HepG2 (cell line): ENCODE results near the gene COL4A2. TPM values are rescaled to one million over a fixed set of nuclear protein-coding genes. Genes with fewer than 3 reads are reported as not detected.

ENCODE experiments used
- ATAC-seq: fragments of 200-7000 bp; cut with Tn5 transposase; 3 replicates; pipeline ENCODE4 v1.9.1; 2020; ENCODE audit warnings: mild to moderate bottlenecking, moderate library complexity
- BruUV-seq: library from RNA; stranded (reverse); fragments of 400-500 nt; replicated peaks from 2 replicates; lab custom pipeline; 2021; lab: Mats Ljungman, UMichigan
- CTCF ChIA-PET: fragments of 300-600 bp; formaldehyde crosslinking; extraction: SDS; loops from one replicate; lab custom pipeline; 2021; ENCODE audit warnings: low total read pairs, inconsistent platforms, low intra/inter-chr PET ratio; lab: Yijun Ruan, JAX
- POLR2A ChIA-PET: fragments of 350-600 bp; sonication (Branson Sonifier 250); formaldehyde crosslinking; loops from one replicate; lab custom pipeline; 2020; ENCODE audit warnings: antibody characterized with exemption, inconsistent platforms; lab: Yijun Ruan, JAX
- DNase-seq: peaks from one replicate; pipeline ENCODE4 v3.0.0-alpha.2; 2015; ENCODE audit warnings: low spot score
- FAIRE-seq: peaks from 3 replicates; lab custom pipeline; 2011; peaks lifted over from hg19 to GRCh38; lab: Jason Lieb, UNC
- H2AFZ ChIP-seq: one replicate; pipeline ENCODE4 v1.6.1; 2011; ENCODE audit warnings: low read length, inconsistent platforms
- H3K27ac ChIP-seq: fragments of 300-600 bp; 3 replicates; pipeline ENCODE4 v1.8.0; 2011; ENCODE audit warnings: mixed run types, mild to moderate bottlenecking, mixed read lengths, low read length, inconsistent platforms; ENCODE audit not compliant: insufficient read depth; ENCODE audit errors: extremely low read length
- H3K27me3 ChIP-seq, 2 experiments: fragments of 200-600 bp in 1 of 2; 2 replicates in 1 of 2; 3 replicates in 1 of 2; pipeline versions ENCODE4 v1.6.0 to v1.8.0; 2011; ENCODE audit warnings: low read length in 2 of 2, mild to moderate bottlenecking in 2 of 2, moderate library complexity in 2 of 2, inconsistent platforms in 1 of 2; ENCODE audit not compliant: insufficient read depth in 2 of 2, control insufficient read depth in 1 of 2
- H3K36me3 ChIP-seq, 2 experiments: fragments of 200-600 bp in 1 of 2; replicated peaks in 1 of 2; 2 replicates in 1 of 2; 3 replicates in 1 of 2; pipeline versions ENCODE4 v1.5.1 to v1.8.0; 2011; ENCODE audit warnings: low read length in 2 of 2, inconsistent platforms in 1 of 2; ENCODE audit not compliant: insufficient read depth in 2 of 2, control insufficient read depth in 1 of 2
- H3K4me1 ChIP-seq: 2 replicates; pipeline ENCODE4 v1.5.1; 2012; ENCODE audit warnings: low read length, inconsistent platforms; ENCODE audit not compliant: insufficient read depth
- H3K4me2 ChIP-seq: 2 replicates; pipeline ENCODE4 v1.6.0; 2011; ENCODE audit warnings: low read depth, low read length, inconsistent platforms
- H3K4me3 ChIP-seq, 3 experiments: fragments of 200-600 bp in 1 of 3; sonication (generic), shearing (Covaris generic) in 1 of 3; replicated peaks in 1 of 3; 2 replicates each; pipeline ENCODE4 v1.5.1; 2011 to 2016; ENCODE audit warnings: low read length in 3 of 3, inconsistent platforms in 2 of 3, low read depth in 2 of 3, mild to moderate bottlenecking in 2 of 3, control low read depth in 1 of 3, mixed read lengths in 1 of 3; ENCODE audit not compliant: insufficient read depth in 1 of 3
- H3K79me2 ChIP-seq: one replicate; pipeline ENCODE4 v1.6.1; 2011; ENCODE audit warnings: low read length, inconsistent platforms; ENCODE audit not compliant: insufficient read depth
- H3K9ac ChIP-seq: 2 replicates; pipeline ENCODE4 v1.6.0; 2011; ENCODE audit warnings: mild to moderate bottlenecking, low read depth, low read length, inconsistent platforms; ENCODE audit not compliant: insufficient read depth
- H3K9me3 ChIP-seq: 2 replicates; pipeline ENCODE4 v1.5.1; 2012; ENCODE audit warnings: mild to moderate bottlenecking, low read length
- H4K20me1 ChIP-seq: 2 replicates; pipeline ENCODE4 v1.6.0; 2011; ENCODE audit warnings: inconsistent platforms, mild to moderate bottlenecking, low read length, moderate library complexity; ENCODE audit not compliant: insufficient read depth
- CEBPB ChIP-seq: IDR thresholded peaks from 2 replicates; pipeline ENCODE4 v1.6.1; 2011; ENCODE audit warnings: low read depth, low read length, improper control_type of control experiment, borderline replicate concordance
- KLF11 ChIP-seq: IDR thresholded peaks from 2 replicates; pipeline ENCODE4 v1.6.1; 2016; ENCODE audit warnings: missing compliant biosample characterization
- MATR3 ChIP-seq: sonication (generic); formaldehyde crosslinking; IDR thresholded peaks from 2 replicates; pipeline ENCODE4 v1.4.0; 2020; ENCODE audit warnings: missing genetic modification reagents
- ZBTB44 ChIP-seq: sonication (generic); formaldehyde crosslinking; IDR thresholded peaks from 2 replicates; pipeline ENCODE4 v1.4.0; 2020; ENCODE audit warnings: missing genetic modification reagents
- ZC3H4 ChIP-seq: sonication (generic); formaldehyde crosslinking; IDR thresholded peaks from 2 replicates; pipeline ENCODE4 v1.4.0; 2020; ENCODE audit warnings: missing genetic modification reagents, borderline replicate concordance
- ZNF160 ChIP-seq: sonication (generic); formaldehyde crosslinking; IDR thresholded peaks from 2 replicates; pipeline ENCODE4 v1.8.0; 2022; ENCODE audit warnings: mild to moderate bottlenecking, inconsistent platforms, missing genetic modification reagents
- ZNF460 ChIP-seq: sonication (generic); formaldehyde crosslinking; IDR thresholded peaks from 2 replicates; pipeline ENCODE4 v1.5.1; 2020; ENCODE audit warnings: missing genetic modification reagents, mild to moderate bottlenecking, borderline replicate concordance
- ZNF777 ChIP-seq: sonication (generic); formaldehyde crosslinking; IDR thresholded peaks from 2 replicates; pipeline ENCODE4 v1.4.0; 2020; ENCODE audit warnings: missing genetic modification reagents
- WGBS: methylation state at CpG from one replicate; pipeline ENCODE4 v1.1.6; 2017; ENCODE audit warnings: low lambda C conversion rate; 5-methylcytosine and 5-hydroxymethylcytosine counted together
- in situ Hi-C: cut with HindIII; loops from 2 replicates; pipeline ENCODE4 v1.10.0; 2017; ENCODE audit warnings: low pct_unique_long_range_greater_than_20kb; ENCODE audit not compliant: extremely low pct_ligation_motif_present
- intact Hi-C: fragments of 100-400 bp; cut with micrococcal nuclease; formaldehyde crosslinking; loops from one replicate; pipeline ENCODE4 v1.10.0; 2022; ENCODE audit not compliant: unreplicated experiment
- polyA plus RNA-seq, 8 experiments: library from polyadenylated mRNA; depleted of rRNA in 3 of 8; stranded (reverse) in 7 of 8; unstranded in 1 of 8; fragments of >200 nt; fragmentation: Illumina TruSeq in 4 of 8; extraction: Trizol in 4 of 8; gene quantifications; 2 replicates each; pipeline versions ENCODE4 v1.2.1 to v1.2.3, GENCODE V29; 2011 to 2016; ENCODE audit warnings: low read depth in 4 of 8, missing spikeins in 1 of 8, mixed read lengths in 1 of 8; ENCODE audit not compliant: insufficient read depth in 1 of 8
- total RNA-seq, 5 experiments: library from RNA; depleted of rRNA; stranded (reverse); fragments of >200 nt; fragmentation: Illumina TruSeq; extraction: Trizol; gene quantifications; 2 replicates each; pipeline ENCODE4 v1.2.3, GENCODE V29; 2016; ENCODE audit warnings: low read depth in 1 of 5

Gene COL4A2
- total and polyA plus RNA-seq, 2 of the 13 experiments (the other 11 are each of a cell fraction or from before 2014, with no cell fraction given): 0.22 to 1.9 TPM

DNA sequence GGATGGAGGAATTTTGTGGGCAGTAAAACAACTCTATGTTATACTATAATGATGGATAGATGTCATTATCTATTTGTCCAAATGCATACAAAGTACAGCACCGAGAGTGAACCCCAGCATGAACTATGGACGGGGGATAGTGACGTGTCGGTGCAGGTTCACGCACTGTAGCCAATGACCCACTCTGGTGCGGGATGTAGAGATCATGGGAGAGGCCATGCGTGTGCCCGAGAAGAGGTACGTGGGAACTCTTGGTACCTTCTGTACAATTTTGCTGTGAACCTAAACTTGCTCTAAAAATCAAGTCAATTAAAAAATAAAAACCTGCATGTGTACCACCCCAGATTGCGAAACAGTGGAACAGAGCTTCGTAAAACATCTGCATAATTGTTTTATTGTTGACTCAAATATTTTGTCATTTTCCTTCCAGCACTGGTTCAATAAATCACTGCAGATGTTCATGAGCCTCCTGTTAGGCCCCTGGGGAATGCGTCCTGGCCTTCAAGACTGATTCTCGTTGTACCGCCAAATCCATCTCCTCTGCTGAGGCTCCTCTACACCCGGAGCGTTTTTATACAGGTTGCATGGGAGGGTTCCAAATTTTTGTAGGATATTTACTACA, 31.0 kb upstream of the COL4A2 start:
- H3K4me3 ChIP-seq: no peak overlapping the region
- peaks cover 2 to 20% of the 10 kb centered on the region in 2 experiments; a peak in 3 of 5 replicates for H3K27me3 ChIP-seq
- intact Hi-C loops: no loop called here
- no peaks in the 10 kb centered on the region for H3K79me2 ChIP-seq
- no peak for DNase-seq
- in situ Hi-C loops: no loop called here
- no peak overlapping the region for H2AFZ ChIP-seq
- BruUV-seq: no TSS peak
- ChIA-PET CTCF (no interaction called here), POLR2A (no interaction called here)
- TF ChIP-seq MATR3 (CRISPR knock-in tag) (no peak), ZNF160 (no peak), ZNF777 (CRISPR knock-in tag) (no peak), ZNF460 (CRISPR knock-in tag) (no peak), KLF11 (CRISPR knock-in tag) (no peak), CEBPB (no peak), ZBTB44 (CRISPR knock-in tag) (no peak), ZC3H4 (CRISPR knock-in tag) (no peak)
- no peak overlapping the region for H3K9ac ChIP-seq
- no peak for FAIRE-seq
- no peaks in the 10 kb centered on the region for H4K20me1 ChIP-seq
- H3K27ac ChIP-seq: no peak overlapping the region
- H3K4me1 ChIP-seq: no peaks in the 10 kb centered on the region
- H3K9me3 ChIP-seq: no peaks in the 10 kb centered on the region
- no peak for ATAC-seq
- H3K4me2 ChIP-seq: no peak overlapping the region
- H3K36me3 ChIP-seq: no peaks in the 10 kb centered on the region
- 28% methylated on average over 16 of the region's 16 CpGs for WGBS
